ENCODE data around the gene NR2C2.

NR2C2 gene

GRCh38 chr3:15063238-15063637 is 115.9 kb downstream of the NR2C2 start (continued):
- TF ChIP-seq, protein P1, sequence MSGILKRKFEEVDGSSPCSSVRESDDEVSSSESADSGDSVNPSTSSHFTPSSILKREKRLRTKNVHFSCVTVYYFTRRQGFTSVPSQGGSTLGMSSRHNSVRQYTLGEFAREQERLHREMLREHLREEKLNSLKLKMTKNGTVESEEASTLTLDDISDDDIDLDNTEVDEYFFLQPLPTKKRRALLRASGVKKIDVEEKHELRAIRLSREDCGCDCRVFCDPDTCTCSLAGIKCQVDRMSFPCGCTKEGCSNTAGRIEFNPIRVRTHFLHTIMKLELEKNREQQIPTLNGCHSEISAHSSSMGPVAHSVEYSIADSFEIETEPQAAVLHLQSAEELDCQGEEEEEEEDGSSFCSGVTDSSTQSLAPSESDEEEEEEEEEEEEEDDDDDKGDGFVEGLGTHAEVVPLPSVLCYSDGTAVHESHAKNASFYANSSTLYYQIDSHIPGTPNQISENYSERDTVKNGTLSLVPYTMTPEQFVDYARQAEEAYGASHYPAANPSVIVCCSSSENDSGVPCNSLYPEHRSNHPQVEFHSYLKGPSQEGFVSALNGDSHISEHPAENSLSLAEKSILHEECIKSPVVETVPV (CRISPR knock-in tag; IDR thresholded peaks at IDR 0.05) = no peak
- no peak for TF ChIP-seq POU6F1 (CRISPR knock-in tag; IDR thresholded peaks at IDR 0.05; ENCODE audit: borderline replicate concordance, low read depth)
- TF ChIP-seq ZNF8 (CRISPR knock-in tag; IDR thresholded peaks at IDR 0.05) = no peak

DNA sequence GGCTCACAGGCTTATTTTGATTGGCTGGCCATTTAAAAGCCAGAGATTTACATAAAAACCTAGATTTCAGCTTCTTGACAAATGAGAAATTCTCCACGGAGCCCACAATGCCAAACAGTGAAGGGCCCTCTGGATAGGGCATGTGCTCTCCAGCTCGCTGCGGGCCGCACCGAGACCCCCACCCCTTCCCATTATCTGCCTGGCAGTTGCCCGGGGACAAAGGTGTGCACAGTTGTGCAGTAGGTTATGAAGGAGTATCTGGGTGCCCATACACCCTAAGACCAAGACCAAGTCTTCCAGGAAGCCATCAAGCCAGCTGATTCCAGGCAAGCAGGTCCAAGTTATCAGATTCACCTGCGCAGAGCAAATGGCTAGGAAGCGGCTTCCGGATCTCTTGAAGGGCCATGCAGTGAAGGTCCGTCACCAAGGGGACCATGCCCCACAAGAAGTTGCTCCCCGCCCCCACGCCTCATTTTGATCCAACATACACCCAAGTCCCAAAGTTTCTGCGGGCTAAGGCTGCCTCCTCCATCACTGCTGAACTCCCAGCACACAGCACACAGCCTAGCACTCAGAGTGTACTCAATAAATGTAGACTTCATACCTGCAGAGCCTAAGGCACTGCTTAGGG is 116.4 kb downstream of the NR2C2 start:
- ATAC-seq = no peak

DNA sequence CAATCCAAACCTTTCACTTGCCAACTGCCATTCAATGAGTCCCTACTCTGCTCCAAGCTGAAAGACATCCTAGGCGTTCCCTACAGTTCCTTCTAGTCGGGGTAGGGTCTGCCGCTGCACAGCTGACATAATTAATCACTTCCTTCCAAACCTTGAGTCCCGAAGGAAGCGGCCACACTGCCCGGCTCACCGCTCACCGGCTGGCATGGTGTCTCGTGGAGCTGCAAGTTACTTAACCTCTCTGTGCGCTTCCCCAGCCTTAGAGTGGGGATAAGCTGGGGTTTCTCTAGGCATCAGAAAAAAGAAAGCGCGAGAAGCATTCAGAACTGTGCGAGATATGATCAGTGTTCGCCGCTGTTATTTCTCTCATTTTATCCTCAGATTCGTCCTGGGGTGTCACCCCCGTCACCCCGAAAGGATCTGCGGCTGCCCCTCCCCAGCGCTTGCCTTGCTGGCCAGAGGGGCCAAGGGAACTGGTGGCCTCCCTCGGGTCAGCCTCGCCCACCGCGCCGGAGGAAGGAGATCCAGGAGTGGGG is 117.0 kb downstream of the NR2C2 start:
- no peak for TF ChIP-seq POU6F1 (CRISPR knock-in tag; IDR thresholded peaks at IDR 0.05; ENCODE audit: borderline replicate concordance, low read depth)
- no peak for TF ChIP-seq ESRRG (CRISPR knock-in tag; IDR thresholded peaks at IDR 0.05)
- no peak for TF ChIP-seq ISL1 (CRISPR knock-in tag; IDR thresholded peaks at IDR 0.05)
- no peak for TF ChIP-seq TSHZ2 (CRISPR knock-in tag; IDR thresholded peaks at IDR 0.05)
- TF ChIP-seq ZNF565 (CRISPR knock-in tag; conservative IDR thresholded peaks at IDR 0.05; ENCODE audit: low read depth) = no peak
- TF ChIP-seq ZC3H10 (CRISPR knock-in tag; IDR thresholded peaks at IDR 0.05) = no peak
- ATAC-seq = peak; percentile 69

More for the DNA sequence above, 116.4 kb downstream of the NR2C2 start:
- TF ChIP-seq POU6F1 (CRISPR knock-in tag; IDR thresholded peaks at IDR 0.05; ENCODE audit: borderline replicate concordance, low read depth) = no peak
- TF ChIP-seq, protein P2, sequence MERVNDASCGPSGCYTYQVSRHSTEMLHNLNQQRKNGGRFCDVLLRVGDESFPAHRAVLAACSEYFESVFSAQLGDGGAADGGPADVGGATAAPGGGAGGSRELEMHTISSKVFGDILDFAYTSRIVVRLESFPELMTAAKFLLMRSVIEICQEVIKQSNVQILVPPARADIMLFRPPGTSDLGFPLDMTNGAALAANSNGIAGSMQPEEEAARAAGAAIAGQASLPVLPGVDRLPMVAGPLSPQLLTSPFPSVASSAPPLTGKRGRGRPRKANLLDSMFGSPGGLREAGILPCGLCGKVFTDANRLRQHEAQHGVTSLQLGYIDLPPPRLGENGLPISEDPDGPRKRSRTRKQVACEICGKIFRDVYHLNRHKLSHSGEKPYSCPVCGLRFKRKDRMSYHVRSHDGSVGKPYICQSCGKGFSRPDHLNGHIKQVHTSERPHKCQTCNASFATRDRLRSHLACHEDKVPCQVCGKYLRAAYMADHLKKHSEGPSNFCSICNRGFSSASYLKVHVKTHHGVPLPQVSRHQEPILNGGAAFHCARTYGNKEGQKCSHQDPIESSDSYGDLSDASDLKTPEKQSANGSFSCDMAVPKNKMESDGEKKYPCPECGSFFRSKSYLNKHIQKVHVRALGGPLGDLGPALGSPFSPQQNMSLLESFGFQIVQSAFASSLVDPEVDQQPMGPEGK (CRISPR knock-in tag; IDR thresholded peaks at IDR 0.05; ENCODE audit: borderline replicate concordance) = no peak
- TF ChIP-seq ARNTL (CRISPR knock-in tag; IDR thresholded peaks at IDR 0.05; ENCODE audit: borderline replicate concordance, low read depth) = no peak
- no peak for TF ChIP-seq CSDC2 (CRISPR knock-in tag; IDR thresholded peaks at IDR 0.05)
- TF ChIP-seq ZFP30 (CRISPR knock-in tag; IDR thresholded peaks at IDR 0.05) = no peak
- TF ChIP-seq ZC3H10 (CRISPR knock-in tag; IDR thresholded peaks at IDR 0.05) = no peak
- TF ChIP-seq, protein P1 (CRISPR knock-in tag; IDR thresholded peaks at IDR 0.05) = no peak
- TF ChIP-seq, protein P3, sequence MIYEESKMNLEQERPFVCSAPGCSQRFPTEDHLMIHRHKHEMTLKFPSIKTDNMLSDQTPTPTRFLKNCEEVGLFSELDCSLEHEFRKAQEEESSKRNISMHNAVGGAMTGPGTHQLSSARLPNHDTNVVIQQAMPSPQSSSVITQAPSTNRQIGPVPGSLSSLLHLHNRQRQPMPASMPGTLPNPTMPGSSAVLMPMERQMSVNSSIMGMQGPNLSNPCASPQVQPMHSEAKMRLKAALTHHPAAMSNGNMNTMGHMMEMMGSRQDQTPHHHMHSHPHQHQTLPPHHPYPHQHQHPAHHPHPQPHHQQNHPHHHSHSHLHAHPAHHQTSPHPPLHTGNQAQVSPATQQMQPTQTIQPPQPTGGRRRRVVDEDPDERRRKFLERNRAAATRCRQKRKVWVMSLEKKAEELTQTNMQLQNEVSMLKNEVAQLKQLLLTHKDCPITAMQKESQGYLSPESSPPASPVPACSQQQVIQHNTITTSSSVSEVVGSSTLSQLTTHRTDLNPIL (CRISPR knock-in tag; IDR thresholded peaks at IDR 0.05; ENCODE audit: low read depth) = no peak
- TF ChIP-seq SNAI2 (CRISPR knock-in tag; IDR thresholded peaks at IDR 0.05) = no peak
- TF ChIP-seq OSR1 (CRISPR knock-in tag; IDR thresholded peaks at IDR 0.05) = no peak
